Astrocyte (in vitro differentiated cells and primary cell): ENCODE measurements around the gene EML6.

Experiments
- CTCF ChIP-seq: IDR thresholded peaks from 2 replicates; pipeline ENCODE4 v1.5.1; 2011; ENCODE audit warnings: low read depth, mild to moderate bottlenecking, inconsistent platforms, low read length, moderate library complexity; ENCODE audit not compliant: insufficient read depth
- EZH2 ChIP-seq: IDR thresholded peaks from 2 replicates; pipeline ENCODE4 v1.6.1; 2012; ENCODE audit warnings: mild to moderate bottlenecking, low read length, inconsistent platforms; ENCODE audit not compliant: insufficient read depth

GRCh38 chr2:54964816-54965215 lies 241.4 kb downstream of the EML6 start:
- TF ChIP-seq CTCF (no peak), EZH2 (no peak)
